GM18951 (cell line): ENCODE results near the gene PRKAA2.

ENCODE experiments used
- POLR2A ChIP-seq: IDR thresholded peaks from 4 replicates; pipeline ENCODE4 v1.6.1; 2011; ENCODE audit warnings: mild to moderate bottlenecking; ENCODE audit not compliant: insufficient read length, insufficient read depth; ENCODE audit errors: extremely low read depth
- in situ Hi-C: fragments of 300-500 bp; cut with MboI; formaldehyde crosslinking; loops from one replicate; pipeline ENCODE4 v1.12.0; 2022; ENCODE audit warnings: low sequenced_read_pairs, mixed read lengths, inconsistent platforms; ENCODE audit not compliant: unreplicated experiment

Gene PRKAA2

DNA sequence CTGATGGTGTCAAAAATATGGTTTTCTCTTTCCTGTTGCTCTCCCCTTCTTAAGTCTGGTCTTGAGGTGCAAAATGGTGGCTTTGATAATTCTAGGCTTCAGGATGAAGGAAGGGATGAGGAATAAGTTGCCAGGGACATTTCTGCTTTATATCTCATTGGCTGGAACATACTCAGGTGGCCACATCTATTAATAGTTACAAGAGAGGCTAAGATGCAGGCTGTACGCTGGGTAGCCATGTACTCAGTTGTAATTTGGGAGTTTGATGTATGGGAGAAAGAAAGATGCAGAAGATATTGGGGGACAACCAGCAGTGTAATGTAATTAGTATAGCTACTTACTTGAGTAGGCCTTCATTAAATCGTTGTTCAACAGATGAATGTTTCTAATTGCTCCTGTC lies 25.2 kb downstream of the PRKAA2 start:
- no peak for TF ChIP-seq POLR2A
- in situ Hi-C loops = no loop called here

DNA sequence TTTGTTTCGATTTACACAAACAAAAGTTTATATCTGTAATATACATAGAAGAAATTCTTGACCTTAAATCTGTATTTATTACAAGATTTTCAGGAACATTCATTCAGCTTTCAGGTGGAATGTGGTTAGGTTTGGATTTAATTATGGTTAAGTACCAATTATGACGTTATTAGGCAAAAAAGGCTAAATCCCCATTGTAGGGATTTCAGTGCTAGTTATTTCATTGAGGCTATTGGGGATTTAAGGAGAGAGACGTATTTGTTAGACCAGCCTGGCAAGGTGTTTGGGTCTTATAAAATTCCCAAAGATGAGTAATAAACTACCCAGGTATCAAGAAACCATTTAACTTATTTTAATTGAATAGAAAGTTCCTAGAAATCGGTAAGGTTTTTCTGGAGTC lies 26.0 kb downstream of the PRKAA2 start:
- no peak for TF ChIP-seq POLR2A
- in situ Hi-C loops = no loop called here

DNA sequence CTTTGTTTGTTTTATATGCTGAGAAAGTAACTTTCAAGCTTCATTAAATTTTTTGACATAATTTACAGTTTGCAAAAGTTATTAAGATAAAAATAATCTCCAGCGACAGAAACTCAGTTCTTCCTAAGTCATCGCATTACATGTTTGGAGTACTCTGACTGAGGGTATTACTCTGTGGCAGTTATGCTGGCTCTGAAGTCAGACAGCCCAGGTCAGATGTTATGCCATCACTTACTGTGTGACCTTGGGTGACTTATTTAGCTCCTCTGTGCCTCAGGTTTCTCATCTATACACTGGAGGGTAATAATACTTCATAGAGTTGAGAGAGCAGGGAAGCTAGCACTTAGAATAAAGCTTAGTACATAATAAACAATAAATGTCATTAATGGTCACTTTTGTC lies 26.4 kb downstream of the PRKAA2 start:
- no peak for TF ChIP-seq POLR2A
- in situ Hi-C loops = no loop called here

DNA sequence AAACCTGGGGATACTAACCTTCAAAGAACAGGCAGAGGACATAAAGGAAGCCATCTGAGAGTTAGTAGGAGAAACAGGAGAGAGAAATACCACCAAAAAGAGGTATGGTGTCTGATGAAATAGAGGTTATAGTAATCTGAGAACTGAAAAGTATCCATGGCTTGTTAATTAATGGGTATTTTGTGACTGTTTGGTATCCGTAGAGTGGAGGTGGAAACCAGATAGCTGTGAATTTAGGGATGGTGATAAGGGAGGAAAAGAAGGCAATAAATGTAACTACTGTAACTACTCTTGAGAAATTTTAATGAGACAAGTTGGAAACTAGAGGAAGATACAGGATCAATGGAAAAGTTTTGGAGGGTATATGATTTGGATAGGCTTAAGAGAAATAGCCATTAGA lies 27.5 kb downstream of the PRKAA2 start:
- TF ChIP-seq POLR2A = no peak
- in situ Hi-C loops = no loop called here

DNA sequence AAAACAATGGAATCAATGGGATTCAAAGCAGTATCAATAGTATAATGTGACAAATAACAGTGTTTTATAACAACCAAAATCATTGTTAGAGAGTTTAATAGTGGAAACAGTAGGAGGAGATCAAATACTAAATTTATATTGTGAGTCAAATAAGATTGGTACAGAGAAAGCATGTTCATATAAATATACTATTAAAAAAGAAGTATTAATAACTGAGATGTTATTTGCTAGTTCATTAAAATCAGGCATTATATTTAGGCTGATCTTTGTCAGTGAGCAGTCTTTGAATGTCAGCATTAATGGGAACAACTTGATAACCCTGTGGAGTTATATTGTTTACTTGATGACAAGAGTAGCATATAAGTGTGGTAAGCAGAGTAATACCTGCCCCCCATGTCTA lies 30.6 kb downstream of the PRKAA2 start:
- no peak for TF ChIP-seq POLR2A
- in situ Hi-C loops = no loop called here

DNA sequence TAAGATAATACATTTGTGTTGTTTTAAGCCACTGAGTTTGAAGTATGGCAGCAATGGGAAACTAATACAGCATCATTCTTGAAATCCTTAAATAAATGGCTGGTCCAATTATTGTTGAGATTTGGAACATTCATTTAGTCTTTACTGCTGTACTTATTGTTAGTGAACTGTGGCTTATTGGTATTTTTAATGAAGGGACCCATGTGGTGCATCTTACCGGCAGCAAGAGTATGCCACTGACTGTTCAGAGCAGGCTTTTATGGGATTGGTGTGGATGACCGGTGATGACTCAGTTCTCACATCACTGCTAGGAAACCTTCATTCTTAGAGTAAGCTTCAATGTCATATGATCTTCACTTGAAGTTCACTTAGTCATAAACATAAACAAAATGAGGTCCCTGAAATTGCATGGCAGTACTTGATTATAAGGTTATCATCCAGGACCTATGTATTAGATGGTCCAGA lies 31.5 kb downstream of the PRKAA2 start:
- no peak for TF ChIP-seq POLR2A
- in situ Hi-C loops = no loop called here

DNA sequence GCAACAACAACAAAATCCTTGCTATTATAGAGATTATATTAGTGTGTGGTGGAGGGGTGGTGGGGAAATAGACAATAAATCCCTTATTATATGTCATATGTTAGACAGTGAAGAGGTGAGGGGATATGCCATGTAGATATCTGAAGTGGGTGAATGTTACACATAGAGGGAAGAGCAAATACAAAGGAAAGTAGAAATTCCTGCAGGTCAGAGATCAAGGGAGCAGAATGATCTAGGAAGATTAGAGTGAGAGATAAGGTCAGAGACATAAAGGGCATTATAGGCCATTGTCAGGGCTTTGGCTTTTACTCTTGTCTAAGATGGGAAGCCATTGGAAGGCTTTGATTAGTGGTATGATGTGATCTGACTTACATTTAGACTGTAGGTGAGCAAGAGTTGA lies 38.5 kb downstream of the PRKAA2 start:
- in situ Hi-C loops = no loop called here
- TF ChIP-seq POLR2A = no peak

DNA sequence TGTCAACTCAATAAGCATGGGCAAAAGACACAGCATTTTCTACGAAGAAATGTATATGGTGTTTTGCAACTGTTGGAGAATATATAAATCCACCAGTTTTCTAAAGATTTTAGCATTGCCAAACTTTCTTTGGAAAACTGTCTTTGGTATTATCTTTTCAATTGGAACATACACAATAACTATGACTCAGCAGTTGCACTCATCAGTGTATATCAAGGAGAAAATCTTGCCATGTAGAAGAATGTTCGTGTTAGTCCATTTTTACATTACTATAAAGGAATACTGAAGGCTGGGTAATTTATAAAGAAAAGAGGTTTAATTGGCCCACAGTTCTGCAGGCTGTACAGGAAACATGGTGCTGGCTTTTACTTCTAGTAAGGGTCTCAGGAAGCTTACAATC lies 41.1 kb downstream of the PRKAA2 start:
- no peak for TF ChIP-seq POLR2A
- in situ Hi-C loops = no loop called here

DNA sequence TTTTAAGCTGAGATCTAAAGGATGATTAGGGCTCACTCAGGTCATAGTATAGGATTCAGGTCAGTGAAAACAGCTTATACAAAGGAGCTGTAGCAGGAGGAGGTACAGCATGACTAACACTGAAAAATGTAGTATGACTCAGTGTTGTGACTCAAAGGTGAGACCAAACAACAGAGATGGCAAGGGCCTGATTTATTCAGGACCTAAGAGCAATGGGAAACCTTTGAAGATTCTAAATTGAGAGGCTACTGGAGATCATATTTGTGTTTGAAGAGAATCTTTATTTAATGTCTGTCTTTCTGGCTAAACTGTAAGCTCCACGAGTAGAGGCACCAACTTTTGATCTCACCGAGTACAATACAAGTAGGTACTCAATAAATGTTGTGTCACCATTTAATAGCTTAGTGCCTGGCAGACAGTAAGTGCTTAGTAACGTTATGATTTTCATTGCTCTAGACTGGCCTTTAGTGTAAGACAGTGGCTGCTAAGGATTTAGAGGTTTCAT lies 43.5 kb downstream of the PRKAA2 start:
- in situ Hi-C loops = no loop called here
- TF ChIP-seq POLR2A = no peak

DNA sequence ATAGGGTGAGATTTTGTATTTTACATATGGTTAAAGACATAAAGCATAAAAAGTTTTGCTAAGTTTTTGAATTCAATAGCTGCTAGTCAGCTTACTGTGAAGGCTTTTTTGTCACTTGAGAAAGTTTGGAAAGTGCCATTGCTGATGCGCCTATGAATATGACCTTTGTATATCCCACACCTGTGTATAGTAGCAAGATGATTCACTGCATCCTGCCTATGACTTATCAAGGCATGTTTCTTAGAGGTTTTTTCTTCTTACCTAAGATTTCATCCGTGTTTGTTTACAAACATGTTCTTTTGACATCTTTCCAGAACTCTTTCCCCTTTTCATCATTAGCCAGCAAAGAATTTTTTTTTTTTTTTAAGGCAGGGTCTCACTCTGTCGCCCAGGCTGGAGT lies 51.5 kb downstream of the PRKAA2 start:
- in situ Hi-C loops = no loop called here
- no peak for TF ChIP-seq POLR2A

DNA sequence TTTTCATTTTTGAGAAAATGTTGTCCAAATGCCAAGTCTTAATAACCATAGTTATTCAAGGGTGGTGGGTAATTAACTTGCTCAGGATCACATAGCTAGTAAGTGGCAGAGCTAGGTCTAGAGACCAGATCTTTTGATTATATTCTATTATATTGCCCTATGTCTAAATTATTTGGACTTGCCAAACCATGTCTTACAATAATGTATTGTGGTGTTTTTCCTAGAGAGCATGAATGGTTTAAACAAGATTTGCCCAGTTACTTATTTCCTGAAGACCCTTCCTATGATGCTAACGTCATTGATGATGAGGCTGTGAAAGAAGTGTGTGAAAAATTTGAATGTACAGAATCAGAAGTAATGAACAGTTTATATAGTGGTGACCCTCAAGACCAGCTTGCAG lies 58.6 kb downstream of the PRKAA2 start:
- no peak for TF ChIP-seq POLR2A
- in situ Hi-C loops = loop anchor here (25.0 kb wide), 1 partner anchor 1416 kb away; no protein-coding TSS in a partner anchor

DNA sequence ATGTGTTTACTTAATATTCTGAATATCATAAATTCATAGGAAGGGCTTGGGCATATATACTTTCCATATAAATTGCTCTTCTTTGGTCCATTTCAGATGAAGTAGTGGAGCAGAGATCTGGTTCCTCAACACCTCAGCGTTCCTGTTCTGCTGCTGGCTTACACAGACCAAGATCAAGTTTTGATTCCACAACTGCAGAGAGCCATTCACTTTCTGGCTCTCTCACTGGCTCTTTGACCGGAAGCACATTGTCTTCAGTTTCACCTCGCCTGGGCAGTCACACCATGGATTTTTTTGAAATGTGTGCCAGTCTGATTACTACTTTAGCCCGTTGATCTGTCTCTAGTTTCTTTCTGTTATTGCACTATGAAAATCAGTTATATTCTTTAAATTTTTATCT lies 62.3 kb downstream of the PRKAA2 start:
- in situ Hi-C loops = loop anchor here (25.0 kb wide), 1 partner anchor 1420 kb away; no protein-coding TSS in a partner anchor
- no peak for TF ChIP-seq POLR2A

DNA sequence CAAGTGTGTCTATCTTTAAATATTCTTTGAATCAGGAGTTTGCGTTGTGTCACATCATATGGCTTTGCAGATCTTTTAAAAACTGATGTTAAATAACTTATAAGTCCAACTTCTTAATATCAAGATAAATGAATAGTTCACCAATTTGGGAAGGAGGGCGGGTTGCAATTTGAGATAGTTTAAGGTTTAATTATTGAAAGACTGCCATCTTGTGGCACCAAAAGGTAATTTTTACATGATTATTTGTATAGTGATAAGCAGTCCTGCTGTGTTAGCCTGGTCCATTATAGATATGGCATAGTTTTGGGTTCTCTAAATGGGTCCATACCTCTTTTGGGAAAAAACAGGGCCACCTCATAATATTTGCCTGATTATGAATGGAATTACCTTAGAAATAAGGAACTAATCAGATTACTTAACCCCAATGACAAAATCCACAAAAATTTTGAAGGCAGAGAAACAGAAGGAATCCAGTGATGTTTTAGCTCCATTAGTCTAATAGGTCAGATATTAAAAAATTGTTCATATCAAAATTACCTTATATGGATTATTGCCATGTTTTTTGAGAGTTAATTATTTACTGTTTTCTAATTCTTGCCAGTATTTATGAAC lies 64.3 kb downstream of the PRKAA2 start:
- no peak for TF ChIP-seq POLR2A
- in situ Hi-C loops = loop anchor here (25.0 kb wide), 1 partner anchor 1422 kb away; no protein-coding TSS in a partner anchor

DNA sequence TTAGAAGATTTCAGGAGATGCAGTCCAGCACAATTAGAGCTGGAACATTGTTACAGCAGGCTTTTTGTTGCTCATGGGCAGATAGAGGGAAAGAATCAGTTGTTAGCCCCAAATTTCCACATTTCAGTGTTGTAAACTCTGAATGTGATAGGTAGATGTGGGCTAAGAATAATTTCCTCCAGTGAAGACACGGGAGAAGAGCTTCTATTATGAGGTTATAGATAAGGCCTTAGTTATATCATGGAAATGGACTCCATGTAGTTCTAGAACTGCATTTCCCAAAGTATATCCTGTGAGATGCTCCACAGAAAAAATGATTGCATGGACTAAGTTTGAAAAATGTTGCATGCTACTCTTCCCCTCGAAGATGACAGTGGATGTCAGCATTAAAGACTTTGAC lies 64.9 kb downstream of the PRKAA2 start:
- TF ChIP-seq POLR2A = no peak
- in situ Hi-C loops = loop anchor here (25.0 kb wide), 1 partner anchor 1423 kb away; no protein-coding TSS in a partner anchor

DNA sequence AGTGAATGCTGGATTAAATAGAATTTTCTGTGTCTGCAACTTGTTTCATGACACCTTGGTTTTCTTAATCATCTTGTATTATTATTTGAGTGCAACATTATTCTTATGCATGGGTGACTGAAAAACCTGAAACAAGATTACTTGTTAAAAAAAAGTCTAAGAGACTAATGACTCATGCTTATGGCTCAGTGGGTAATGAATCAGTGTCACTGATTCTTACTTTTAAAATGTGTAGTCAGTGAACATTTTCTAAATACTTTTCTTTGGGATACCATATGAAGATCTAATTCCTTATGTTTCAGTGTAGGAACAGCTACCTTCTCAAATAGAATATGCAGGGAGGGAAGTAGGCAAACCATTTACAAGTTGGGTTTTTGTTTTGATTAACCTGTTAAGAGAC lies 65.5 kb downstream of the PRKAA2 start:
- no peak for TF ChIP-seq POLR2A
- in situ Hi-C loops = loop anchor here (25.0 kb wide), 1 partner anchor 1423 kb away; no protein-coding TSS in a partner anchor

DNA sequence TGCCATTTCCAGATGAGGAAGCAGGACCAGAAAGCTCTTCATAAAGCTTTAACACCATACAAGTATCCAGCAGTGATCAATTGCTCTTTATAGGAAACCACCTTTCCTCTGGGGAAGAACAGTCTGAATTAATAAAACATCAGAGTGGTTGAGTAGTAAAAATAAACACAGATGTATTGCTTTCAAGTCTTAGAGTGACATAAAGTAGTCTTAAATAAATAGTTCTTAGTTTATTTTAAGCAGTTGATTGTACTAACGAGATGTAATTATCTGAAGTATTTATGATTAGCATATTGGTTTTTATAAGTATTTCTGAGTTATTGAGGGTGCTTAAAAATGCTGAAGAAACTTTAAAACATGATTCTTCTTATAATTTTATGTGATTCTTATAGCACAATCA lies 67.0 kb downstream of the PRKAA2 start:
- in situ Hi-C loops = loop anchor here (25.0 kb wide), 1 partner anchor 1425 kb away; no protein-coding TSS in a partner anchor

More for the DNA sequence above, 67.0 kb downstream of the PRKAA2 start:
- no peak for TF ChIP-seq POLR2A
